Trophoblast cell (in vitro differentiated cells and primary cell): ENCODE measurements around the gene CR2.
A peak's percentile ranks its signal among the peaks of the same experiment; 100 is the strongest.

ENCODE experiments used
- DNase-seq, 2 donors: peaks; one replicate each; pipeline ENCODE4 v3.0.0-alpha.2; 2016
- H2AFZ ChIP-seq: 2 replicates; pipeline ENCODE4 v1.6.1; 2013; ENCODE audit warnings: low read length, moderate library complexity, mild to moderate bottlenecking; ENCODE audit not compliant: insufficient read depth, poor library complexity
- H2AK5ac ChIP-seq: 2 replicates; pipeline ENCODE4 v1.6.1; 2013; ENCODE audit warnings: mild to moderate bottlenecking, low read length
- H2BK120ac ChIP-seq: 2 replicates; pipeline ENCODE4 v1.6.1; 2013; ENCODE audit warnings: low read length, mild to moderate bottlenecking, moderate library complexity; ENCODE audit not compliant: insufficient read depth, poor library complexity
- H2BK12ac ChIP-seq: 2 replicates; pipeline ENCODE4 v1.6.1; 2013; ENCODE audit warnings: mild to moderate bottlenecking, low read length, moderate library complexity
- H2BK5ac ChIP-seq: 2 replicates; pipeline ENCODE4 v1.6.1; 2013; ENCODE audit warnings: low read length, low read depth, moderate library complexity, mild to moderate bottlenecking; ENCODE audit not compliant: poor library complexity
- H3K14ac ChIP-seq: 2 replicates; pipeline ENCODE4 v1.6.1; 2013; ENCODE audit warnings: mild to moderate bottlenecking, low read length
- H3K18ac ChIP-seq: 2 replicates; pipeline ENCODE4 v1.6.1; 2013; ENCODE audit warnings: mild to moderate bottlenecking, low read length
- H3K23ac ChIP-seq: 2 replicates; pipeline ENCODE4 v1.6.1; 2013; ENCODE audit warnings: low read length
- H3K27ac ChIP-seq: 2 replicates; pipeline ENCODE4 v1.5.1; 2013; ENCODE audit warnings: low read depth, mild to moderate bottlenecking, inconsistent platforms, low read length, moderate library complexity
- H3K27me3 ChIP-seq: 2 replicates; pipeline ENCODE4 v1.6.1; 2013; ENCODE audit warnings: inconsistent platforms, mild to moderate bottlenecking, low read length, moderate library complexity; ENCODE audit not compliant: insufficient read depth
- H3K36me3 ChIP-seq, 2 experiments: 1 replicate in 1 of 2; 2 replicates in 1 of 2; pipeline ENCODE4 v1.6.1; 2013; ENCODE audit warnings: low read length in 2 of 2, mild to moderate bottlenecking in 2 of 2, moderate library complexity in 1 of 2; ENCODE audit not compliant: insufficient read depth in 2 of 2, control insufficient read depth in 1 of 2
- H3K4ac ChIP-seq: 2 replicates; pipeline ENCODE4 v1.6.1; 2013; ENCODE audit warnings: low read depth, mild to moderate bottlenecking, low read length, moderate library complexity
- H3K4me1 ChIP-seq, 2 experiments: 1 replicate in 1 of 2; 2 replicates in 1 of 2; pipeline ENCODE4 v1.6.1; 2013; ENCODE audit warnings: low read length in 2 of 2, mild to moderate bottlenecking in 2 of 2, moderate library complexity in 1 of 2; ENCODE audit not compliant: insufficient read depth in 2 of 2, control insufficient read depth in 1 of 2
- H3K4me2 ChIP-seq: 2 replicates; pipeline ENCODE4 v1.6.1; 2013; ENCODE audit warnings: inconsistent platforms, mild to moderate bottlenecking, low read length, moderate library complexity
- H3K4me3 ChIP-seq: 2 replicates; pipeline ENCODE4 v1.5.1; 2013; ENCODE audit warnings: mild to moderate bottlenecking, low read depth, low read length, inconsistent platforms
- H3K79me1 ChIP-seq: one replicate; pipeline ENCODE4 v1.6.1; 2013; ENCODE audit warnings: low read length
- H3K79me2 ChIP-seq: 2 replicates; pipeline ENCODE4 v1.6.1; 2013; ENCODE audit warnings: low read length, mild to moderate bottlenecking; ENCODE audit not compliant: control insufficient read depth, insufficient read depth, poor library complexity
- H3K9ac ChIP-seq: 2 replicates; pipeline ENCODE4 v1.6.1; 2013; ENCODE audit warnings: mild to moderate bottlenecking, low read length
- H3K9me3 ChIP-seq: 2 replicates; pipeline ENCODE4 v1.6.1; 2013; ENCODE audit warnings: low read depth, mild to moderate bottlenecking, control low read depth, inconsistent platforms, low read length; ENCODE audit not compliant: insufficient read depth
- H4K12ac ChIP-seq: 2 replicates; pipeline ENCODE4 v1.6.1; 2013; ENCODE audit warnings: low read depth, mild to moderate bottlenecking, low read length, moderate library complexity
- H4K8ac ChIP-seq: 2 replicates; pipeline ENCODE4 v1.6.1; 2013; ENCODE audit warnings: low read depth, mild to moderate bottlenecking, low read length, moderate library complexity
- H4K91ac ChIP-seq: one replicate; pipeline ENCODE4 v1.6.1; 2013; ENCODE audit warnings: low read depth, mild to moderate bottlenecking, low read length, moderate library complexity
- WGBS: extraction: QIAGEN DNeasy Blood & Tissue Kit; methylation state at CpG from one replicate; pipeline ENCODE4 v1.1.7; 2013; ENCODE audit warnings: missing lambda C conversion rate; ENCODE audit not compliant: insufficient read length, insufficient coverage; ENCODE audit errors: extremely low coverage; 5-methylcytosine and 5-hydroxymethylcytosine counted together

CR2 gene

DNA sequence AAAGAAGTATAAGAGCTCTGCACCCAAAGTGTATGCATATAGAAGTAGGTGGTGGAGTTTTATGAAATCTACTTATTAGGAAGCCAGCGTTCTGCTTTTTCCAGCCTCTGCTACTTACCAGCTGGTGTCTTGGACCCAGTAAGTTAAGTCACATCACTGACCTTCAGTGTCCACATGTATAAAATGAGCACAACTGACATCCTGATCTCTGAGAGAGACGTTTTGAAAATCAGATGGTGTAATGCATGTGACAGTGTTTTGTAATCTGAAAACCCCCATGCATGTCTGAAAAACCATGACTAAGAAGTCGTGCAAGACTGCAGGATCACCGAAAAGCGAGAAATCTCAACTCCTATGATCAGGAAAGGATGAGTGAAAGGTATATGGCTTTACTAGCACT lies 43.8 kb downstream of the CR2 start:
- no peak overlapping the region for H3K4me3 ChIP-seq

GRCh38 chr1:207499573-207499972 lies 45.4 kb downstream of the CR2 start:
- H3K4me1 ChIP-seq = peaks cover 4 to 6% of the 10 kb centered on the region in 2 experiments
- H3K79me2 ChIP-seq = no peaks in the 10 kb centered on the region
- H3K14ac ChIP-seq = no peak overlapping the region
- H3K23ac ChIP-seq = no peak overlapping the region
- no peak overlapping the region for H2BK5ac ChIP-seq
- H4K91ac ChIP-seq = no peak overlapping the region
- no peak overlapping the region for H2BK120ac ChIP-seq
- no peak overlapping the region for H2BK12ac ChIP-seq
- no peak overlapping the region for H4K8ac ChIP-seq
- H3K9ac ChIP-seq = no peak overlapping the region
- H2AFZ ChIP-seq = no peak overlapping the region
- H3K27ac ChIP-seq = no peak overlapping the region
- no peak overlapping the region for H4K12ac ChIP-seq
- H3K36me3 ChIP-seq = no peaks in the 10 kb centered on the region
- H3K4ac ChIP-seq = no peak overlapping the region
- WGBS = no CpG with 5 or more reads among the region's 4 CpGs
- peak; percentile 60 to 76 for DNase-seq
- no peak overlapping the region for H3K4me3 ChIP-seq
- H3K27me3 ChIP-seq = peaks cover 20% of the 10 kb centered on the region
- no peaks in the 10 kb centered on the region for H3K79me1 ChIP-seq
- H3K4me2 ChIP-seq = no peak overlapping the region
- H3K18ac ChIP-seq = no peak overlapping the region
- no peaks in the 10 kb centered on the region for H3K9me3 ChIP-seq
- H2AK5ac ChIP-seq = no peak overlapping the region

More for the DNA sequence above, 43.8 kb downstream of the CR2 start:
- no peak overlapping the region for H3K14ac ChIP-seq
- no peaks in the 10 kb centered on the region for H3K79me2 ChIP-seq
- H3K9me3 ChIP-seq = no peaks in the 10 kb centered on the region
- no peak overlapping the region for H4K12ac ChIP-seq
- H3K18ac ChIP-seq = no peak overlapping the region
- H3K4me2 ChIP-seq = no peak overlapping the region
- no peak overlapping the region for H3K4ac ChIP-seq
- no peak overlapping the region for H3K9ac ChIP-seq
- peaks cover 20% of the 10 kb centered on the region for H3K27me3 ChIP-seq
- H2AK5ac ChIP-seq = no peak overlapping the region
- no peak overlapping the region for H4K91ac ChIP-seq
- no CpG with 5 or more reads among the region's 5 CpGs for WGBS
- H3K4me1 ChIP-seq = peaks cover 4 to 6% of the 10 kb centered on the region in 2 experiments
- no peak overlapping the region for H4K8ac ChIP-seq
- no peak overlapping the region for H2BK5ac ChIP-seq
- no peak overlapping the region for H2BK120ac ChIP-seq
- H3K36me3 ChIP-seq = no peaks in the 10 kb centered on the region
- H3K27ac ChIP-seq = no peak overlapping the region
- no peak overlapping the region for H3K23ac ChIP-seq
- no peak overlapping the region for H2BK12ac ChIP-seq
- no peaks in the 10 kb centered on the region for H3K79me1 ChIP-seq
- DNase-seq = peak; percentile 65 to 85
- no peak overlapping the region for H2AFZ ChIP-seq

- H3K14ac ChIP-seq = no peak overlapping the region
- no peak overlapping the region for H2BK12ac ChIP-seq
- H3K4me1 ChIP-seq = peaks cover 4 to 6% of the 10 kb centered on the region in 2 experiments
- no peak overlapping the region for H3K4ac ChIP-seq
- no peak overlapping the region for H4K8ac ChIP-seq
- no peaks in the 10 kb centered on the region for H3K79me2 ChIP-seq
- H3K27ac ChIP-seq = no peak overlapping the region
- no peak overlapping the region for H3K4me2 ChIP-seq
- H2BK5ac ChIP-seq = no peak overlapping the region
- H2BK120ac ChIP-seq = no peak overlapping the region
- no peak overlapping the region for H3K23ac ChIP-seq
- DNase-seq = peak in 1 of 2 donors; percentile 5
- no peaks in the 10 kb centered on the region for H3K9me3 ChIP-seq
- H3K4me3 ChIP-seq = no peak overlapping the region
- no peaks in the 10 kb centered on the region for H3K79me1 ChIP-seq
- H3K18ac ChIP-seq = no peak overlapping the region
- H2AK5ac ChIP-seq = no peak overlapping the region
- H3K9ac ChIP-seq = no peak overlapping the region
- no peak overlapping the region for H4K91ac ChIP-seq
- WGBS = no CpG with 5 or more reads among the region's 3 CpGs
- no peak overlapping the region for H4K12ac ChIP-seq
- no peak overlapping the region for H2AFZ ChIP-seq
- H3K27me3 ChIP-seq = peaks cover 20% of the 10 kb centered on the region
- no peaks in the 10 kb centered on the region for H3K36me3 ChIP-seq
Observed at GRCh38 chr1:207500306-207500705, 46.2 kb downstream of the CR2 start.

DNA sequence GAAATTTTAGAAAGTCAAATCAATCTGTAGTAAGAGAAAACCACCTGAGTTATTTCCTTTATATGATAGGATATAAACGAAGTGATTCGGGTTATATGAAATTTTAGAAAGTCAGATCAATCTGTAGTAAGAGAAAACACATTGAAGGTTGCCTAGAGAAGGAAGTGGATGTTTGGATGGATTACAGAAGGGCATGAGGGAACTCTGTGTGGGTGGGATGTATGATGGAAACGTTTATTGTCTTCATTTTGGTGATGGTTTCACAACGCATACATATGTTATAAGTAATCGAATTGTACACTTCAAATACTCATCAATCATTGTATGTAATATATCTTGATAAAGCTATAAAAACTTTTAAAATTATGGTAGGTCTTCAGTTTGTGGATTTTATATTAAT lies 46.9 kb downstream of the CR2 start:
- H4K8ac ChIP-seq = no peak overlapping the region
- peaks cover 3 to 4% of the 10 kb centered on the region in 2 experiments for H3K4me1 ChIP-seq
- H3K36me3 ChIP-seq = no peaks in the 10 kb centered on the region
- no peak overlapping the region for H2AFZ ChIP-seq
- H3K4ac ChIP-seq = no peak overlapping the region
- no peak overlapping the region for H2BK120ac ChIP-seq
- no peak for DNase-seq
- no CpG with 5 or more reads among the region's 5 CpGs for WGBS
- no peak overlapping the region for H2BK12ac ChIP-seq
- H3K4me2 ChIP-seq = no peak overlapping the region
- H2BK5ac ChIP-seq = no peak overlapping the region
- H3K79me2 ChIP-seq = no peaks in the 10 kb centered on the region
- H3K9ac ChIP-seq = no peak overlapping the region
- H3K18ac ChIP-seq = no peak overlapping the region
- H4K91ac ChIP-seq = no peak overlapping the region
- no peak overlapping the region for H3K14ac ChIP-seq
- H3K9me3 ChIP-seq = no peaks in the 10 kb centered on the region
- no peak overlapping the region for H3K23ac ChIP-seq
- H3K27ac ChIP-seq = no peak overlapping the region
- H2AK5ac ChIP-seq = no peak overlapping the region
- H4K12ac ChIP-seq = no peak overlapping the region
- no peak overlapping the region for H3K4me3 ChIP-seq
- peaks cover 15% of the 10 kb centered on the region for H3K27me3 ChIP-seq
- no peaks in the 10 kb centered on the region for H3K79me1 ChIP-seq
